DND-41 (cell line): ENCODE results near the gene MCF2L.

Experiments used
- ATAC-seq: fragments of 200-7000 bp; cut with Tn5 transposase; 3 replicates; pipeline ENCODE4 v1.9.1; 2021; ENCODE audit warnings: low read depth; ENCODE audit not compliant: insufficient read depth
- DNase-seq: peaks from one replicate; pipeline ENCODE4 v3.0.0-alpha.2; 2020
- H2AFZ ChIP-seq: 2 replicates; pipeline ENCODE4 v1.6.0; 2012; ENCODE audit warnings: low read depth, low read length
- H3K27ac ChIP-seq: 2 replicates; pipeline ENCODE4 v1.5.1; 2012; ENCODE audit warnings: low read length, inconsistent platforms
- H3K27me3 ChIP-seq: fragments of 200-600 bp; sonication (generic); 2 replicates; pipeline ENCODE4 v1.6.0; 2012; ENCODE audit warnings: low read length, mild to moderate bottlenecking, inconsistent platforms; ENCODE audit not compliant: insufficient read depth, poor library complexity
- H3K36me3 ChIP-seq: 2 replicates; pipeline ENCODE4 v1.5.1; 2012; ENCODE audit warnings: low read length, inconsistent platforms; ENCODE audit not compliant: insufficient read depth
- H3K4me1 ChIP-seq: 2 replicates; pipeline ENCODE4 v1.5.1; 2012; ENCODE audit warnings: mild to moderate bottlenecking, low read length; ENCODE audit not compliant: insufficient read depth
- H3K4me2 ChIP-seq: 2 replicates; pipeline ENCODE4 v1.6.0; 2012; ENCODE audit warnings: mild to moderate bottlenecking, moderate library complexity, low read length, inconsistent platforms; ENCODE audit not compliant: insufficient read depth
- H3K4me3 ChIP-seq, 2 experiments: fragments of 200-600 bp in 1 of 2; shearing (Covaris generic) in 1 of 2; 2 replicates each; pipeline ENCODE4 v1.5.1; 2012 to 2016; ENCODE audit warnings: inconsistent platforms in 2 of 2, low read length in 2 of 2, mild to moderate bottlenecking in 2 of 2, low read depth in 1 of 2, moderate library complexity in 1 of 2
- H3K79me2 ChIP-seq: 2 replicates; pipeline ENCODE4 v1.6.0; 2012; ENCODE audit warnings: low read length, inconsistent platforms; ENCODE audit not compliant: insufficient read depth
- H3K9ac ChIP-seq: 2 replicates; pipeline ENCODE4 v1.6.0; 2012; ENCODE audit warnings: low read depth, mild to moderate bottlenecking, inconsistent platforms, low read length, moderate library complexity
- H3K9me3 ChIP-seq: 2 replicates; pipeline ENCODE4 v1.5.1; 2012; ENCODE audit warnings: low read length, moderate library complexity, mild to moderate bottlenecking, inconsistent platforms; ENCODE audit not compliant: insufficient read depth, severe bottlenecking
- H4K20me1 ChIP-seq: 2 replicates; pipeline ENCODE4 v1.6.0; 2012; ENCODE audit warnings: low read length; ENCODE audit not compliant: insufficient read depth
- CTCF ChIP-seq: IDR thresholded peaks from 2 replicates; pipeline ENCODE4 v1.5.1; 2012; ENCODE audit warnings: borderline replicate concordance, low read length, moderate library complexity, mild to moderate bottlenecking; ENCODE audit not compliant: poor library complexity, severe bottlenecking; ENCODE audit errors: extremely low read depth
- EZH2 ChIP-seq: IDR thresholded peaks from 3 replicates; pipeline ENCODE4 v1.6.1; 2012; ENCODE audit warnings: borderline replicate concordance, low read depth, mild to moderate bottlenecking, moderate library complexity, low read length, inconsistent platforms; ENCODE audit not compliant: severe bottlenecking

The MCF2L gene

DNA sequence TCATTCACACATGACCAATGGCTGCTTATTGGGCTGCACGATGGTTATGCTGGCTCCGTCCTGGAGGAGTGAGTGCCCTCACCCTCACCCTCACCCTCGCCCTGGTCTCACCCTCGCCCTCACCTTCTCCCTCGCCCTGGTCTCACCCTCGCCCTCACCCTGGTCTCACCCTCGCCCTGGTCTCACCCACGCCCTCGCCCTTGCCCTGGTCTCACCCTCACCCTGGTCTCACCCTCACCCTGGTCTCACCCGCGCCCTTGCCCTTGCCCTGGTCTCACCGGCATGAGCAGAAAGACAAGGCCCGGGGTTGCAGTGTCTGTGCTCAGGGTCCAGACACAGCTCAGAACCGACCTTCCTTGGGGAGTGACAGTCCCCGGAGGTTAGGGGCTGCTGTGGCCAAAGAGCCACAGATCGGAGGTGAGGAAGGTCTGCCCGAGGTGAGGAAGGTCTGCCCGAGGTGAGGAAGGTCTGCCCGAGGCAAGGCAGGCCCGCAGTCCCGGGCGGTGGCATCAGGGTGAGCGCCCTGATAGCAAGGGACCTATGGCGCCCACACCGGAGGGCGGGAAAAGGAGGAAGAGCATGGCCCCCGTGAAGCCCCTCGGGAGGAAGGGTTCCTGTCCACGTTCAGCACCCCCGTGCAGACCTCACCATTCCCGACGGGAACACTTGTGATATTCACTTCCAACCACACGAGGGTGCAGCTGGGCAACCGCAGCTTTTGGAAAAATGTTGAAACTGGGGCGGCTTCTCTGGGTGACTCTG lies 65.6 kb downstream of the MCF2L start:
- H3K4me1 ChIP-seq, result no peaks in the 10 kb centered on the region
- no peaks in the 10 kb centered on the region for H3K9me3 ChIP-seq
- no peak overlapping the region for H3K4me3 ChIP-seq
- no peak for DNase-seq
- no peak overlapping the region for H3K27ac ChIP-seq
- no peak overlapping the region for H3K4me2 ChIP-seq
- no peaks in the 10 kb centered on the region for H3K79me2 ChIP-seq
- no peaks in the 10 kb centered on the region for H3K36me3 ChIP-seq
- H2AFZ ChIP-seq, result no peak overlapping the region
- no peaks in the 10 kb centered on the region for H3K27me3 ChIP-seq
- H4K20me1 ChIP-seq, result peaks cover 8% of the 10 kb centered on the region; the same call in 1 of the 2 replicates
- H3K9ac ChIP-seq, result no peak overlapping the region
- ATAC-seq, result no peak
- peak; percentile 40 for TF ChIP-seq CTCF
- no peak for TF ChIP-seq EZH2

DNA sequence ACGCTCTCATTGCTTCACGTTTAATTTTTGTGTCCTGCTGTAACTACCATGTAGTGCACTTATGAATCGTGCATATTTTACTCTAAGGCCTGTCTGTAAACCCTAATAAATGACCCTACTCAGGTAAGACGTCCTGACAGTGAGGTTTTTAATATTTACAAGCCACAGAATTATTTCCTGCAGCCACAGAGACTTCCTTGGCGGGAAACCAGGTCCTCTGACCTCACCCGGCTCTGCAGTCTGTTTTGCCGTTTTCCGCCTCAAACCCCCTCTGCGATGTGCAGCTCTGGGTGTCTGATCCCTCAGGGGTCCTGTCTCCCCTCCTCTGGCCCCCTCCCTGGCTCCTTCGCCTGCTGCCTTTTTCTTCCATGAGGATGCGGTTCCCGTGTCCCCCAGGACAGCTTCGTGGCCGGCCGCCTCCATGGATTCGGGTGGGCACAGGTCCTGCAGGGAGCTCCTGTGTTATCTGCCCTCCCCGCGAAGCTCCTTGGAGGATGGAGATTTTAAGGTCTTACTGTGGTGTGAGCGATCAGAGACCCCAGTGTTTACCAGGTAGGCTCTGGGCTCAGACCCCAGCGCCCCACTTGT lies 66.3 kb downstream of the MCF2L start:
- H3K27ac ChIP-seq, result no peak overlapping the region
- H3K36me3 ChIP-seq, result no peaks in the 10 kb centered on the region
- ATAC-seq (no peak), DNase-seq (no peak)
- H3K4me1 ChIP-seq, result no peaks in the 10 kb centered on the region
- no peak overlapping the region for H3K4me2 ChIP-seq
- no peak overlapping the region for H2AFZ ChIP-seq
- H3K27me3 ChIP-seq, result no peaks in the 10 kb centered on the region
- no peaks in the 10 kb centered on the region for H3K79me2 ChIP-seq
- no peak overlapping the region for H3K9ac ChIP-seq
- H3K4me3 ChIP-seq, result no peak overlapping the region
- peaks cover 8% of the 10 kb centered on the region; the same call in 1 of the 2 replicates for H4K20me1 ChIP-seq
- TF ChIP-seq EZH2, result no peak
- TF ChIP-seq CTCF, result no peak
- no peaks in the 10 kb centered on the region for H3K9me3 ChIP-seq

DNA sequence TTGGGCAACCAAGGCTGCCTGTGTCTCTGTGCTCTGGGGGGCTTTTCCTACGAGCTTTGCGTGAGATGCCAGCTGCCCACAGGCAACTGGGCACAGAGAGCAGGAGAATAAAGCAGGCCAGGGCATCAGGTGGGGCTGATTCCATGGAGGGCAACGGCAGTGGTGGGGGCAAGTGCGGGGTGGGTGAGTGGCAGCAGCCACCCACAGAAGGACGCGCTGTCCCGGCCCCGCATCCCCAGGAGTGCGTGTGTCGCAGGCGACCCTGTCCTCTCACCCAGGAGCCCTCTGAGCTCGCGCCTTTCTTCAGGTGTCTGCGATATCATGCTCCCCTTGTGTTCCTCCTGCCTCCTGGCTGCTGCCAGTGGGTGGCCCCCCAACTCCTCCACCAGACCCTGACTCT lies 67.4 kb downstream of the MCF2L start:
- Histone ChIP-seq H3K27ac (no peak overlapping the region), H2AFZ (no peak overlapping the region), H3K9me3 (no peaks in the 10 kb centered on the region), H3K79me2 (no peaks in the 10 kb centered on the region), H3K9ac (no peak overlapping the region), H3K4me3 (no peak overlapping the region), H4K20me1 (no peaks in the 10 kb centered on the region; the same call in 1 of the 2 replicates), H3K4me2 (no peak overlapping the region), H3K4me1 (no peaks in the 10 kb centered on the region), H3K36me3 (no peaks in the 10 kb centered on the region), H3K27me3 (no peaks in the 10 kb centered on the region)
- no peak for DNase-seq
- ATAC-seq, result no peak
- TF ChIP-seq EZH2, result no peak

GRCh38 chr13:113040031-113040430 lies 71.0 kb downstream of the MCF2L start:
- peaks cover 3% of the 10 kb centered on the region; the same call in 1 of the 2 replicates for H4K20me1 ChIP-seq
- no peaks in the 10 kb centered on the region for H3K27me3 ChIP-seq
- no peak overlapping the region for H2AFZ ChIP-seq
- no peak for DNase-seq
- no peaks in the 10 kb centered on the region for H3K9me3 ChIP-seq
- no peak overlapping the region for H3K4me2 ChIP-seq
- H3K79me2 ChIP-seq, result no peaks in the 10 kb centered on the region
- no peak overlapping the region for H3K27ac ChIP-seq
- no peak overlapping the region for H3K4me3 ChIP-seq
- TF ChIP-seq CTCF (no peak), EZH2 (no peak)
- no peak for ATAC-seq
- H3K36me3 ChIP-seq, result no peaks in the 10 kb centered on the region
- no peaks in the 10 kb centered on the region for H3K4me1 ChIP-seq
- H3K9ac ChIP-seq, result no peak overlapping the region
